Measurements from ENCODE around the gene PKLR.
"Not testable (repeated sequence)": the region's sequence is repeated elsewhere in the genome, so short reads cannot be mapped to it uniquely, and the experiment has no call there.

PKLR gene

GRCh38 chr1:155254714-155255242 lies 46.5 kb downstream of the PKLR start:
- no peak for DNase-seq

- no peak for DNase-seq
Measured at GRCh38 chr1:155254228-155254713, 47.0 kb downstream of the PKLR start.

- DNase-seq = no peak
Measured at GRCh38 chr1:155253797-155254196, 47.4 kb downstream of the PKLR start.

GRCh38 chr1:155253208-155253607 lies 48.0 kb downstream of the PKLR start:
- no peak for DNase-seq

- DNase-seq = no peak
Measured at GRCh38 chr1:155251566-155251965, 49.7 kb downstream of the PKLR start.

- peak; percentile 88 to 98 (median 95) for DNase-seq
Measured at GRCh38 chr1:155250633-155251449, 50.4 kb downstream of the PKLR start.

GRCh38 chr1:155250246-155250632 lies 51.0 kb downstream of the PKLR start:
- peak in 1 of 5 experiments; percentile 43 for DNase-seq

- DNase-seq = no peak
Measured at GRCh38 chr1:155247667-155248553, 53.3 kb downstream of the PKLR start.

GRCh38 chr1:155246796-155247195 lies 54.4 kb downstream of the PKLR start:
- not testable (repeated sequence) for DNase-seq

- DNase-seq = no peak
Measured at GRCh38 chr1:155245163-155245524, 56.1 kb downstream of the PKLR start.

- peak; percentile 83 to 100 (median 92) for DNase-seq
Measured at GRCh38 chr1:155244368-155245162, 56.7 kb downstream of the PKLR start.

GRCh38 chr1:155242805-155243358 lies 58.4 kb downstream of the PKLR start:
- DNase-seq = no peak

- no peak for DNase-seq
Measured at GRCh38 chr1:155241841-155242264, 59.4 kb downstream of the PKLR start.

- DNase-seq = peak in 4 of 5 experiments; percentile 47 to 85 (median 59)
Measured at GRCh38 chr1:155241069-155241679, 60.1 kb downstream of the PKLR start.

All from T-helper 2 cell (primary cell).